Endothelial cell of umbilical vein (primary cell): ENCODE results near the gene CUX1. TPM values are rescaled to one million over a fixed set of nuclear protein-coding genes. Genes with fewer than 3 reads are reported as not detected.

ENCODE experiments used
- BruUV-seq: library from RNA; stranded (reverse); fragments of 400-500 nt; replicated peaks from 2 replicates; lab custom pipeline; 2021; lab: Mats Ljungman, UMichigan
- CTCF ChIA-PET: fragments of 300-600, 350-600 bp; sonication (Branson Sonifier 250); formaldehyde crosslinking; loops from one replicate; lab custom pipeline; 2021; ENCODE audit warnings: antibody characterized with exemption, inconsistent platforms; lab: Charles Lee
- POLR2A ChIA-PET: fragments of 300-600, 350-600 bp; sonication (Branson Sonifier 250); formaldehyde crosslinking; loops from one replicate; lab custom pipeline; 2021; ENCODE audit warnings: antibody characterized with exemption, inconsistent platforms; lab: Charles Lee
- DNase-seq: peaks from one replicate; pipeline ENCODE4 v3.0.0-alpha.2; 2011; ENCODE audit warnings: low read depth, low spot score
- FAIRE-seq: peaks from 2 replicates; lab custom pipeline; 2011; peaks lifted over from hg19 to GRCh38; lab: Jason Lieb, UNC
- H2AFZ ChIP-seq: 2 replicates; pipeline ENCODE4 v1.6.0; 2012; ENCODE audit warnings: low read depth, low read length, control low read depth, inconsistent platforms
- H3K27ac ChIP-seq: 2 replicates; pipeline ENCODE4 v1.5.1; 2011; ENCODE audit warnings: low read depth, mild to moderate bottlenecking, control low read depth, low read length, moderate library complexity; ENCODE audit not compliant: insufficient read depth
- H3K27me3 ChIP-seq, 2 experiments: 2 replicates each; pipeline versions ENCODE4 v1.6.0 to v1.6.1; 2011; ENCODE audit warnings: low read length in 2 of 2, mixed read lengths in 1 of 2; ENCODE audit not compliant: control insufficient read depth in 2 of 2, insufficient read depth in 2 of 2
- H3K36me3 ChIP-seq, 2 experiments: 2 replicates in 1 of 2; 3 replicates in 1 of 2; pipeline ENCODE4 v1.5.1; 2011; ENCODE audit warnings: low read length in 2 of 2, mild to moderate bottlenecking in 1 of 2, moderate library complexity in 1 of 2; ENCODE audit not compliant: control insufficient read depth in 2 of 2, insufficient read depth in 2 of 2; ENCODE audit errors: extremely low read depth in 1 of 2
- H3K4me1 ChIP-seq: 3 replicates; pipeline ENCODE4 v1.5.1; 2011; ENCODE audit warnings: mild to moderate bottlenecking, low read length; ENCODE audit not compliant: control insufficient read depth, insufficient read depth; ENCODE audit errors: extremely low read depth
- H3K4me2 ChIP-seq: 2 replicates; pipeline ENCODE4 v1.6.1; 2011; ENCODE audit warnings: low read length, control low read depth, mixed read lengths; ENCODE audit not compliant: insufficient read depth
- H3K4me3 ChIP-seq, 3 experiments: fragments of 200-600 bp in 1 of 3; sonication (generic), shearing (Covaris generic) in 1 of 3; replicated peaks in 1 of 3; 2 replicates each; pipeline ENCODE4 v1.5.1; 2011 to 2016; ENCODE audit warnings: control low read depth in 3 of 3, low read length in 3 of 3, mild to moderate bottlenecking in 2 of 3, inconsistent platforms in 1 of 3, low read depth in 1 of 3, moderate library complexity in 1 of 3; ENCODE audit not compliant: insufficient read depth in 1 of 3
- H3K79me2 ChIP-seq: 2 replicates; pipeline ENCODE4 v1.6.0; 2012; ENCODE audit warnings: low read length, inconsistent platforms; ENCODE audit not compliant: control insufficient read depth, insufficient read depth
- H3K9ac ChIP-seq: replicated peaks from 2 replicates; pipeline ENCODE3; 2011; ENCODE audit warnings: low read length, control low read depth; ENCODE audit not compliant: insufficient read depth; ENCODE audit errors: extremely low read depth
- H3K9me1 ChIP-seq: replicated peaks from 3 replicates; pipeline ENCODE4 v1.6.0; 2011; ENCODE audit warnings: mild to moderate bottlenecking, low read length; ENCODE audit not compliant: control insufficient read depth, insufficient read depth; ENCODE audit errors: extremely low read depth
- H3K9me3 ChIP-seq: replicated peaks from 2 replicates; pipeline ENCODE4 v1.5.1; 2012; ENCODE audit warnings: low read length, inconsistent platforms; ENCODE audit not compliant: control insufficient read depth, insufficient read depth
- H4K20me1 ChIP-seq: replicated peaks from 2 replicates; pipeline ENCODE3; 2011; ENCODE audit warnings: mild to moderate bottlenecking, low read length; ENCODE audit not compliant: control insufficient read depth, insufficient read depth; ENCODE audit errors: extremely low read depth
- GATA2 ChIP-seq: IDR thresholded peaks from 2 replicates; pipeline ENCODE4 v1.7.0; 2011; ENCODE audit warnings: low read depth, mild to moderate bottlenecking, moderate library complexity, mixed read lengths, low read length; ENCODE audit not compliant: insufficient read length, insufficient read depth
- POLR2AphosphoS5 ChIP-seq: IDR thresholded peaks from 2 replicates; pipeline ENCODE4 v1.6.1; 2012; ENCODE audit warnings: low read depth, mild to moderate bottlenecking, control low read depth, low read length, moderate library complexity; ENCODE audit not compliant: insufficient read depth
- dilution Hi-C: fragments of 300-500 bp; cut with MboI; formaldehyde crosslinking; loops from one replicate; pipeline ENCODE4 v1.15.0; 2019; ENCODE audit warnings: low sequenced_read_pairs; ENCODE audit not compliant: extremely low pct_ligation_motif_present
- intact Hi-C: fragments of 100-400 bp; cut with micrococcal nuclease; formaldehyde crosslinking; loops from one replicate; pipeline ENCODE4 v1.10.0; 2022
- polyA plus RNA-seq, 4 experiments: library from polyadenylated mRNA; depleted of rRNA in 3 of 4; stranded (reverse) in 3 of 4; unstranded in 1 of 4; fragments of >200 nt; gene quantifications; 2 replicates each; pipeline versions ENCODE4 v1.2.1 to v1.2.3, GENCODE V29; 2011 to 2012; ENCODE audit warnings: missing spikeins in 1 of 4
- total RNA-seq: library from RNA; stranded (reverse); gene quantifications from 2 replicates; pipeline ENCODE4 v1.2.3, GENCODE V29; 2021
- TF ChIP-seq, protein P1 (sequence below), 2 donors: IDR thresholded peaks; 1 replicate in 1 of 2; 2 replicates in 1 of 2; pipeline ENCODE4 v1.5.1; 2011; ENCODE audit warnings: low read length in 2 of 2, mild to moderate bottlenecking in 2 of 2, moderate library complexity in 2 of 2, control low read depth in 1 of 2, inconsistent platforms in 1 of 2, low read depth in 1 of 2; ENCODE audit not compliant: insufficient read depth in 1 of 2; ENCODE audit errors: extremely low read depth in 1 of 2

CUX1 gene
- total and polyA plus RNA-seq, 2 donors (not counting 3 experiments of a cell fraction or from before 2014, with no cell fraction given): 13.8 to 49.8 TPM

DNA sequence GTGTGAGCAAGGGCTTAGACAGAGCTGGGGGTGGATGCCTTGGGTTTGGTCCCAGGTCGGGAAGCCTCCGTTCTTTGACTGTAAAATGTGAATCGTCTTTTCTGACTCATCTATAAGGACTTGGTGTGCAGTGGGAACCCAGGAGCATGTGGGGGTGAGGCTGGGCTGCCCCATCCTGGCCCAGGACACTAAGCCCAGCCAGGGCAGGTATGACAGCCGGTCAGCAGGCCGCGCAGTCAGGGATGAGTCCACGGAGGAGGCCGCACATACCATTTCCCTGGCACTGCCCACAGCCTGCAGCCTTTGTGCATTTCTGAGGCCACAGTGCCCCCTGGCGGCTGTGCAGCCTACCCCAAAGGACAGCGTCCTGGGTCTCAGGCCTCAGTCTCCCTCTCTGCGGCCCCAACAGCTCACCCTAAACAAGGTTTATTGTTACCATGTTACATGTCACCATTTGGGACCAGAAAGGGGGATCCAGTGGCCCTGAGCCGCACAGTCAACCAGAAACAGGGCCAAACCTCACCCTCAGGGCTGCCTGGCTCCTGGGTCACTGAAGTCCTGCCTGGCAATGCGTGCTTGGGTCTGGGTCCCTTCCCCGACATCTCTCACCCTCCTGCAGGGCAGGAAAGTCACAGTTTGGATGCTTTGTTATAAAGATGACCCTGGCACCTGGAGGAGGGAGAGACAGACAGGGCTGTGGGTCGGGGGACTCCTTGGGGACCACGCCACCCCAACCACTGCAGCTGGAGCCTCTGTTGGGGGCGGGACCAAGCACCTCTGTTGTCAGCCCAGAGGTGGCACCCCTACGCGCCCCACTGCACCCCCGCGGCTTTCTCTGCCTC, 454.9 kb downstream of the CUX1 start:
- intact Hi-C loops: loop anchor here (1.0 kb wide), 3 partner anchors 584 to 729 kb away; no protein-coding TSS in a partner anchor
- TF ChIP-seq GATA2 (no peak), POLR2AphosphoS5 (no peak)
- TF ChIP-seq, protein P1, sequence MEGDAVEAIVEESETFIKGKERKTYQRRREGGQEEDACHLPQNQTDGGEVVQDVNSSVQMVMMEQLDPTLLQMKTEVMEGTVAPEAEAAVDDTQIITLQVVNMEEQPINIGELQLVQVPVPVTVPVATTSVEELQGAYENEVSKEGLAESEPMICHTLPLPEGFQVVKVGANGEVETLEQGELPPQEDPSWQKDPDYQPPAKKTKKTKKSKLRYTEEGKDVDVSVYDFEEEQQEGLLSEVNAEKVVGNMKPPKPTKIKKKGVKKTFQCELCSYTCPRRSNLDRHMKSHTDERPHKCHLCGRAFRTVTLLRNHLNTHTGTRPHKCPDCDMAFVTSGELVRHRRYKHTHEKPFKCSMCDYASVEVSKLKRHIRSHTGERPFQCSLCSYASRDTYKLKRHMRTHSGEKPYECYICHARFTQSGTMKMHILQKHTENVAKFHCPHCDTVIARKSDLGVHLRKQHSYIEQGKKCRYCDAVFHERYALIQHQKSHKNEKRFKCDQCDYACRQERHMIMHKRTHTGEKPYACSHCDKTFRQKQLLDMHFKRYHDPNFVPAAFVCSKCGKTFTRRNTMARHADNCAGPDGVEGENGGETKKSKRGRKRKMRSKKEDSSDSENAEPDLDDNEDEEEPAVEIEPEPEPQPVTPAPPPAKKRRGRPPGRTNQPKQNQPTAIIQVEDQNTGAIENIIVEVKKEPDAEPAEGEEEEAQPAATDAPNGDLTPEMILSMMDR (IDR thresholded peaks at IDR 0.05; ENCODE audit: extremely low read depth in 1 of 2, insufficient read depth in 1 of 2, low read depth in 1 of 2, low read length in 2 of 2): peak; percentile 89 to 92
- DNase-seq (peak; percentile 56), FAIRE-seq (peak; percentile 74)
- Histone ChIP-seq H3K9ac (no peak overlapping the region), H4K20me1 (no peaks in the 10 kb centered on the region), H3K4me2 (no peak overlapping the region), H2AFZ (no peak overlapping the region), H3K9me1 (no peaks in the 10 kb centered on the region), H3K79me2 (no peaks in the 10 kb centered on the region), H3K36me3 (no peaks in the 10 kb centered on the region), H3K4me1 (no peaks in the 10 kb centered on the region), H3K27me3 (no peaks in the 10 kb centered on the region), H3K9me3 (no peaks in the 10 kb centered on the region), H3K27ac (no peak overlapping the region), H3K4me3 (no peak overlapping the region)
- no TSS peak for BruUV-seq
- ChIA-PET CTCF (interaction anchor here (0.6 to 7.3 kb wide), 14 partner anchors 15 to 737 kb away, joined by 3 to 140 read pairs (median 3); no protein-coding TSS in a partner anchor), POLR2A (no interaction called here)
- dilution Hi-C loops: no loop called here
